GM21515 (cell line): ENCODE data around the gene CORO2A.
"Not testable (repeated sequence)": the region's sequence is repeated elsewhere in the genome, so short reads cannot be mapped to it uniquely, and the experiment has no call there.

ENCODE experiments used
- ATAC-seq: cut with Tn5 transposase; IDR thresholded peaks from one replicate; pipeline ENCODE4 v1.9.1; 2021; ENCODE audit not compliant: unreplicated experiment

CORO2A gene

GRCh38 chr9:98087420-98088354, 104.8 kb downstream of the CORO2A start:
- ATAC-seq: no peak

DNA sequence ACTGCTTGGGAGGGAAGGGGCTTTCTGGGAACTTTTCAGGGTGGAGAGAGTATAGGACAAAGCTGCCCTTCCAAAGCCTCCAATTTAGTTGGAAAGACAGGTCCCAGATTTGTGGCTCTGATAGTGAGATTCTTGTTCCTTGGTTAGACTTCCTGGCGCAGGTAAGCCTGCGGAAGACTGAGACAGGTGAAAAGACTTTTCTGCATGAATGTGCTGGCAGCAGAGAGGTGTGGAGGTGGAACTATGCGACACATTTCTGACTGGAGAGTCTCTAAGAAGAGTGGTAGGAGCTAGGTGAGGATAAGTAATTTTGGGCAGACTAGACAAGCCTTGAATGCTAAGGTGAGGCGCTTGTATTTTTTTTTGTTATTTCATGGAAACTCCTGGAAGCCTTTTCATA, 106.0 kb downstream of the CORO2A start:
- no peak for ATAC-seq

DNA sequence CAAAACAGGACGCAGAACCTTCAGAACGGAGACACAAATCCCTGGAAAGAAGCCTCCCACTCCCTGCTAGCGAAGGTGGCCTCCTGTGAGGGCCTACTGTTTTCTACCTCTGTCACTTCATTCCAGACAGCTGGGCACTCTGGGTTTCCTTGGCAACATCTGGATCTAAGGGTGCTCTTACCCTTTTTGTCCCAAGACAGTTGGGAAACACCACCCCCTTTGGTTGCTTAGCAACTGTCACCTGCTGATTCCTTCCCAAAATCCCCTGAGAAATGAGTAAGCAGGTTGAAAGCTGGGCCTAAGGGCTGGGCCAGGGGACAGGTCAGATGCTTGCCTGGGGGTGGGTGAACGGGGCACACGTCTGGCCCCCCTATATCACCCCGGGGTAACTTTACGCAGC, 106.5 kb downstream of the CORO2A start:
- ATAC-seq: no peak

- ATAC-seq: no peak
Measured at GRCh38 chr9:98085058-98085457, 107.4 kb downstream of the CORO2A start.

GRCh38 chr9:98084396-98084795, 108.0 kb downstream of the CORO2A start:
- ATAC-seq: no peak

GRCh38 chr9:98083566-98084183, 108.8 kb downstream of the CORO2A start:
- no peak for ATAC-seq

GRCh38 chr9:98083061-98083501, 109.4 kb downstream of the CORO2A start:
- no peak for ATAC-seq

- no peak for ATAC-seq
Measured at GRCh38 chr9:98081477-98082219, 110.8 kb downstream of the CORO2A start.

- no peak for ATAC-seq
Measured at GRCh38 chr9:98080780-98081179, 111.7 kb downstream of the CORO2A start.

- no peak for ATAC-seq
Measured at GRCh38 chr9:98080326-98080725, 112.1 kb downstream of the CORO2A start.

DNA sequence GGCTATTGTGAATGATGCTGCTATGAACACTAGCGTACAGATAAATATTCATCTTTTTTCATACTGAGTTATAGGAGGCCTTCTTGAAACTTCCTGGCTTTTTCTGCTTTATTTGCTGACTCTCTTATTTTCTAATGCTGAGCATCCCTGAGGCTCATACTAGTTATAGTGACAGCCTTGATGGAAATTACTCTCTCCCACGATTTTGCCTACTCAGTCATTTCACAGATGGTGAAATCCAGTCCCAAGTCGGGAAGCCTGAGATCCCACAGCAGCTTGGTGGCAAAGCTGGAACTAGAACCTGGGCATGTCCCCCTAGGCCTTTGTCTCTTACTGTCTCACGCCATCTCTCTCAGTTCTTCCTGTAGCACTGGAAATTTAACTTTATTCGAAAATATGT, 113.5 kb downstream of the CORO2A start:
- ATAC-seq: no peak

DNA sequence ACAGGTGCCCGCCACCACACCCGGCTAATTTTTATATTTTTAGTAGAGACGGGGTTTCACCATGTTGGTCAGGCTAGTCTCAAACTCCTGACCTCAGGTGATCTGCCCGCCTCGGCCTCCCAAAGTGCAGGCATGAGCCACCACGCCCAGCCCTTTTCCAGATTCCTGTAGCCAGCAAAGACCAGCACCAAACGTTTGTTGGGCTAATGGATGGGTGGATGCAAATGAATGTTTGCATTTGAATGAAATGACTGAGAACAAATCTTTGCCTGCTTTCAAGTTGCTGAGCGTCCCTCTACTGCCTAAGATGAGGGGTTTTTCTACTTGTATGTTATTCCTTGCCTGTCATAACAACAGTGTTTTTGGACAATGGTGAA, 115.9 kb downstream of the CORO2A start:
- ATAC-seq: not testable (repeated sequence)

- no peak for ATAC-seq
Measured at GRCh38 chr9:98075332-98075805, 117.1 kb downstream of the CORO2A start.

DNA sequence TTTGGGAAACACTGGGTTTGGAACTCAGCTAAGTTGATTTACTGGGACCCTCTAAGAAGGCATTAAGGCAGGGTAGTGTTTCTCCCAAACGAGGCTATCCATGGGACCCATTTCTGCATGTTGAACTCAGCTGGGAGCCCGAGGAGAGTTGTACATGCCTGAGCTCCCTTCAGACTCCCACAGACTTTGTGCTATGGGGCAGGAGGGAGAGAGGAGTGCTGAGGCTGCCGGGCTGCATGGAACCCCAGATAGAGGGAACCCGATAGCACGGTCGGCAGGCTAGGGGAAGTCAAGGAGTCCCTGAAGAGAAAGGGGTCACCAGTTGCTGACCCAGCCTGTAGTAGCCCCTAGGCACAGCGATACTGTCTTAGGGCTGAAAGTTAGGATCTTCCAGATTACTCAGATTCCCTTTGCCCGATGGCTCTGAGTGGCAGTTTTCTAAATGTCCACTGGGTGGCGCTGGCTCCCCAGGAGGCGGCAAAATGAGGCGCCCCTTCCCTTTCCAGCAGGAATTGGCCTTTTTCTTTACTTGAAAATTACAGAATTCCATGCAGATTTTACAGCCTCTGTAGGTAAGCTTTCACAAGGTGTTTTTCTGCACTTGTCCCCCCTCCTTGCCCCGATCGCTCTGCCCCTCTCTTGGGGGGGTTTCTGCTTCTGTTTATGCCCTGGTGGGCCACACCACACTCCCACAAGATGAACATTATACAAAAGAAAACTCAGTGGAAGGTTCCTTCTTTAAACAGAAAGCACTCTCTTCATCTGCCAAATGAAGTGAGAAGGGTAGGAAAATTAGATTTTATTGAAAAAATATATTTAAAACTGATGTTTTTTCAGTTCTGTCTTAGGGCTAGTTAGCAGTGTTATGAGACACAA, 118.1 kb downstream of the CORO2A start:
- ATAC-seq: peak; percentile 50

DNA sequence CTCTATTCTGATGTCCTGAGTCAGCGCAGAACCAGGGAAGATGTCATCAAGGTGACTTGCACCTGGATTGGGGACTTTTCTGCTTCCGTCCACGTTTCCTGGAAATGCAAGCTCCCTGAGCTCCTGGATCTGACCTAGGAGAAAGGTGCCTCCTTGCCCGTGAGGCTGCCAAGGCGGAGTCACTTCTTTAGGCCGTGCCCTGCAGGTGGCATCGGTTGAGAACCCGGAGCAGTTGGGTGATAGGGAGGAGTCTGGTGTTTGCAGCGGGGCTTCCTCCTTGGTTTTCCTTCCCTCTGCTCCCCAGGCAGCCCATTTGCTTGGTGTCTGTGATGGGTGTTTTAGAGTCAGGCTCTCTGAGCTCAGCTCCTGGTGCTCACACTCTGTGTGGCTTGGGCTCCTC, 120.7 kb downstream of the CORO2A start:
- ATAC-seq: no peak
